IMR-90 (cell line): ENCODE measurements around the gene GAS2L3. TPM values are rescaled to one million over a fixed set of nuclear protein-coding genes. Genes with fewer than 3 reads are reported as not detected.

Experiments used
- ATAC-seq: fragments of 200-7000 bp; cut with Tn5 transposase; 2 replicates; pipeline ENCODE4 v1.9.1; 2020; ENCODE audit warnings: low read depth, mild to moderate bottlenecking, moderate library complexity
- BruUV-seq: library from RNA; stranded (reverse); fragments of 400-500 nt; replicated peaks from 2 replicates; lab custom pipeline; 2021; lab: Mats Ljungman, UMichigan
- CTCF ChIA-PET: fragments of 300-600 bp; formaldehyde crosslinking; extraction: SDS; loops from one replicate; lab custom pipeline; 2021; ENCODE audit warnings: antibody characterized with exemption; lab: Yijun Ruan, JAX
- POLR2A ChIA-PET: fragments of 300-600 bp; sonication (Branson Sonifier 250); formaldehyde crosslinking; loops from one replicate; lab custom pipeline; 2022; ENCODE audit warnings: antibody characterized with exemption; ENCODE audit not compliant: unreplicated experiment; lab: Charles Lee
- DNase-seq: peaks from one replicate; pipeline ENCODE4 v3.0.0; 2013
- H2AFZ ChIP-seq: replicated peaks from 2 replicates; pipeline ENCODE3; 2013; ENCODE audit warnings: low read length, mild to moderate bottlenecking; ENCODE audit not compliant: poor library complexity
- H2AK5ac ChIP-seq: 2 replicates; pipeline ENCODE4 v1.6.1; 2013; ENCODE audit warnings: low read depth, low read length, inconsistent platforms
- H2AK9ac ChIP-seq: replicated peaks from 2 replicates; pipeline ENCODE3; 2013; ENCODE audit warnings: mild to moderate bottlenecking, low read depth, low read length, moderate library complexity; ENCODE audit not compliant: poor library complexity
- H2BK120ac ChIP-seq: 2 replicates; pipeline ENCODE4 v1.6.1; 2013; ENCODE audit warnings: low read depth, low read length, inconsistent platforms
- H2BK15ac ChIP-seq: 3 replicates; pipeline ENCODE4 v1.6.1; 2013; ENCODE audit warnings: low read depth, low read length, inconsistent platforms
- H2BK20ac ChIP-seq: 2 replicates; pipeline ENCODE4 v1.6.1; 2013; ENCODE audit warnings: low read depth, mild to moderate bottlenecking, inconsistent platforms, low read length, moderate library complexity
- H2BK5ac ChIP-seq: 2 replicates; pipeline ENCODE4 v1.6.1; 2013; ENCODE audit warnings: mild to moderate bottlenecking, low read depth, low read length, inconsistent platforms; ENCODE audit not compliant: poor library complexity, severe bottlenecking
- H3K14ac ChIP-seq: replicated peaks from 2 replicates; pipeline ENCODE4 v1.6.1; 2013; ENCODE audit warnings: low read depth, low read length, inconsistent platforms
- H3K18ac ChIP-seq: 2 replicates; pipeline ENCODE4 v1.6.1; 2013; ENCODE audit warnings: low read depth, low read length, control low read depth
- H3K23ac ChIP-seq: 2 replicates; pipeline ENCODE4 v1.6.1; 2013; ENCODE audit warnings: low read depth, low read length, inconsistent platforms
- H3K27ac ChIP-seq: 2 replicates; pipeline ENCODE4 v1.5.1; 2013; ENCODE audit warnings: mild to moderate bottlenecking, control low read depth, low read length; ENCODE audit not compliant: insufficient read depth
- H3K27me3 ChIP-seq: 2 replicates; pipeline ENCODE4 v1.6.1; 2013; ENCODE audit warnings: low read length; ENCODE audit not compliant: control insufficient read depth, insufficient read depth
- H3K36me3 ChIP-seq: 2 replicates; pipeline ENCODE4 v1.6.1; 2013; ENCODE audit warnings: low read length, mixed read lengths; ENCODE audit not compliant: control insufficient read depth, insufficient read depth
- H3K4ac ChIP-seq: 2 replicates; pipeline ENCODE4 v1.6.1; 2013; ENCODE audit warnings: low read depth, low read length, inconsistent platforms
- H3K4me1 ChIP-seq: 2 replicates; pipeline ENCODE4 v1.6.1; 2013; ENCODE audit warnings: low read length, mixed read lengths; ENCODE audit not compliant: control insufficient read depth, insufficient read depth
- H3K4me2 ChIP-seq: 2 replicates; pipeline ENCODE4 v1.6.1; 2013; ENCODE audit warnings: low read depth, mild to moderate bottlenecking, control low read depth, low read length, moderate library complexity
- H3K4me3 ChIP-seq: 2 replicates; pipeline ENCODE4 v1.5.1; 2013; ENCODE audit warnings: low read depth, mild to moderate bottlenecking, control low read depth, low read length, moderate library complexity; ENCODE audit not compliant: insufficient read depth
- H3K56ac ChIP-seq: 2 replicates; pipeline ENCODE4 v1.6.1; 2013; ENCODE audit warnings: low read length, inconsistent platforms; ENCODE audit not compliant: insufficient read depth; ENCODE audit errors: extremely low read depth
- H3K79me1 ChIP-seq, 2 experiments: 2 replicates each; pipeline ENCODE4 v1.6.1; 2013; ENCODE audit warnings: low read length in 2 of 2, inconsistent platforms in 1 of 2, low read depth in 1 of 2
- H3K9ac ChIP-seq: 2 replicates; pipeline ENCODE4 v1.6.1; 2013; ENCODE audit warnings: low read depth, low read length, control low read depth
- H3K9me1 ChIP-seq: 2 replicates; pipeline ENCODE4 v1.6.1; 2013; ENCODE audit warnings: low read length, inconsistent platforms; ENCODE audit not compliant: insufficient read depth
- H3K9me3 ChIP-seq: 2 replicates; pipeline ENCODE4 v1.6.1; 2013; ENCODE audit warnings: low read length; ENCODE audit not compliant: control insufficient read depth, insufficient read depth
- H4K20me1 ChIP-seq: 2 replicates; pipeline ENCODE4 v1.6.1; 2013; ENCODE audit warnings: low read length, inconsistent platforms; ENCODE audit not compliant: insufficient read depth
- H4K5ac ChIP-seq: 2 replicates; pipeline ENCODE4 v1.6.1; 2013; ENCODE audit warnings: mild to moderate bottlenecking, low read depth, low read length, control low read depth
- H4K8ac ChIP-seq, 2 experiments: 2 replicates each; pipeline ENCODE4 v1.6.1; 2013; ENCODE audit warnings: low read depth in 2 of 2, low read length in 2 of 2, control low read depth in 1 of 2, inconsistent platforms in 1 of 2
- H4K91ac ChIP-seq: 2 replicates; pipeline ENCODE4 v1.6.1; 2013; ENCODE audit warnings: low read depth, low read length, inconsistent platforms; ENCODE audit not compliant: insufficient read depth
- BHLHE40 ChIP-seq: fragments of 150-350 bp; IDR thresholded peaks from 2 replicates; pipeline ENCODE4 v1.6.1; 2016; ENCODE audit warnings: mild to moderate bottlenecking, low read depth, low read length
- CEBPB ChIP-seq: IDR thresholded peaks from 2 replicates; pipeline ENCODE4 v1.6.1; 2012; ENCODE audit warnings: low read depth, low read length, improper control_type of control experiment
- CHD1 ChIP-seq: IDR thresholded peaks from 2 replicates; pipeline ENCODE4 v1.6.1; 2012; ENCODE audit warnings: low read depth, low read length, improper control_type of control experiment
- ELK1 ChIP-seq: fragments of 150-350 bp; IDR thresholded peaks from 2 replicates; pipeline ENCODE4 v1.6.1; 2016; ENCODE audit warnings: low read depth, mild to moderate bottlenecking, low read length, moderate library complexity, borderline replicate concordance
- FOS ChIP-seq: fragments of 150-350 bp; IDR thresholded peaks from 2 replicates; pipeline ENCODE4 v1.6.1; 2016; ENCODE audit warnings: low read depth, low read length
- MAFK ChIP-seq: IDR thresholded peaks from 2 replicates; pipeline ENCODE4 v1.6.1; 2012; ENCODE audit warnings: low read depth, low read length, improper control_type of control experiment
- MAZ ChIP-seq: IDR thresholded peaks from 2 replicates; pipeline ENCODE4 v1.6.1; 2012; ENCODE audit warnings: low read depth, mild to moderate bottlenecking, low read length, improper control_type of control experiment, moderate library complexity, borderline replicate concordance
- MXI1 ChIP-seq: IDR thresholded peaks from 2 replicates; pipeline ENCODE4 v1.6.1; 2012; ENCODE audit warnings: low read depth, mild to moderate bottlenecking, low read length, moderate library complexity, borderline replicate concordance
- NFE2L2 ChIP-seq: fragments of 150-350 bp; IDR thresholded peaks from 2 replicates; pipeline ENCODE4 v1.6.1; 2016; ENCODE audit warnings: low read depth, mild to moderate bottlenecking, low read length
- RAD21 ChIP-seq: IDR thresholded peaks from 2 replicates; pipeline ENCODE4 v1.6.1; 2012; ENCODE audit warnings: low read length, improper control_type of control experiment
- RFX5 ChIP-seq: IDR thresholded peaks from 2 replicates; pipeline ENCODE4 v1.8.0; 2012; ENCODE audit warnings: low read depth, mild to moderate bottlenecking, low read length, moderate library complexity
- SMC3 ChIP-seq: fragments of 150-350 bp; IDR thresholded peaks from 2 replicates; pipeline ENCODE4 v1.6.1; 2016; ENCODE audit warnings: low read depth, mild to moderate bottlenecking, antibody characterized with exemption, low read length, moderate library complexity
- USF2 ChIP-seq: fragments of 150-350 bp; IDR thresholded peaks from 2 replicates; pipeline ENCODE4 v1.6.1; 2017; ENCODE audit warnings: mild to moderate bottlenecking, antibody characterized with exemption, low read length, low read depth
- WGBS, 2 experiments: methylation state at CpG; one replicate each; pipeline versions ENCODE4 v1.1.5 to v1.1.7; 2013; ENCODE audit warnings: missing lambda C conversion rate in 2 of 2; ENCODE audit not compliant: insufficient read length in 1 of 2; ENCODE audit errors: extremely low coverage in 2 of 2; 5-methylcytosine and 5-hydroxymethylcytosine counted together
- dilution Hi-C: fragments of 300-500 bp; cut with HindIII; formaldehyde crosslinking; loops from one replicate; pipeline ENCODE4 v1.14.3; 2018; ENCODE audit warnings: low sequenced_read_pairs; ENCODE audit not compliant: unreplicated experiment
- in situ Hi-C: fragments of 300-500 bp; cut with MboI; formaldehyde crosslinking; loops from 3 replicates; pipeline ENCODE4 v1.14.3; 2019; ENCODE audit warnings: low sequenced_read_pairs, inconsistent platforms, mixed read lengths
- intact Hi-C: fragments of 100-400 bp; cut with micrococcal nuclease; formaldehyde crosslinking; loops from 2 replicates; pipeline ENCODE4 v1.10.0; 2022
- polyA plus RNA-seq, 3 experiments: library from polyadenylated mRNA; depleted of rRNA; stranded (reverse); fragments of >200 nt; gene quantifications; 2 replicates each; pipeline ENCODE4 v1.2.3, GENCODE V29; 2012; ENCODE audit warnings: low replicate concordance in 1 of 3
- total RNA-seq: library from RNA; depleted of rRNA; stranded (reverse); fragments of >200 nt; gene quantifications from 2 replicates; pipeline ENCODE4 v1.2.3, GENCODE V29; 2012

The GAS2L3 gene
- total and polyA plus RNA-seq, 2 of the 4 experiments (the other 2 are of a cell fraction) = 5.2 to 15.6 TPM

GRCh38 chr12:100671396-100672074 lies 98.1 kb downstream of the GAS2L3 start:
- dilution Hi-C loops = no loop called here
- Histone ChIP-seq H2AK9ac (no peak overlapping the region), H3K14ac (no peak overlapping the region), H4K8ac (no peak overlapping the region), H3K56ac (no peak overlapping the region), H2AK5ac (no peak overlapping the region), H3K79me1 (no peaks in the 10 kb centered on the region), H4K20me1 (no peaks in the 10 kb centered on the region), H3K4me2 (no peak overlapping the region), H4K91ac (no peak overlapping the region), H3K9ac (no peak overlapping the region), H3K9me3 (no peaks in the 10 kb centered on the region), H3K18ac (no peak overlapping the region), H3K4ac (no peak overlapping the region), H2AFZ (no peak overlapping the region), H3K4me3 (no peak overlapping the region), H2BK120ac (no peak overlapping the region), H2BK5ac (no peak overlapping the region), H3K27ac (no peak overlapping the region), H2BK20ac (no peak overlapping the region), H2BK15ac (no peak overlapping the region), H4K5ac (no peak overlapping the region), H3K4me1 (no peaks in the 10 kb centered on the region), H3K36me3 (no peaks in the 10 kb centered on the region), H3K27me3 (peaks cover 3% of the 10 kb centered on the region), H3K9me1 (no peaks in the 10 kb centered on the region), H3K23ac (no peak overlapping the region)
- CTCF ChIA-PET = interaction anchor here (0.5 to 1.8 kb wide), 7 partner anchors 10 to 1914 kb away, joined by 3 to 4 read pairs (median 3); no protein-coding TSS in a partner anchor
- POLR2A ChIA-PET = no interaction called here
- intact Hi-C loops = no loop called here
- TF ChIP-seq RAD21 (no peak), CHD1 (no peak), FOS (no peak), RFX5 (no peak), ELK1 (no peak), NFE2L2 (no peak), BHLHE40 (no peak), MXI1 (no peak), SMC3 (no peak), MAZ (no peak), USF2 (no peak), CEBPB (no peak), MAFK (no peak)
- no peak for ATAC-seq
- DNase-seq = no peak
- BruUV-seq = no TSS peak
- in situ Hi-C loops = no loop called here
- 0% methylated on average over 1 of the region's 7 CpGs; no CpG with 5 or more reads in 1 of the 2 experiments for WGBS, 2 experiments
